Mesenchymal stem cell (in vitro differentiated cells and primary cell): ENCODE results near the gene TARP.

Experiments used
- DNase-seq: peaks from one replicate; pipeline ENCODE4 v3.0.0-alpha.2; 2013
- H2AFZ ChIP-seq: one replicate; pipeline ENCODE4 v1.6.1; 2013; ENCODE audit warnings: low read depth, mild to moderate bottlenecking, control low read depth, inconsistent platforms, low read length, moderate library complexity
- H2AK5ac ChIP-seq: 2 replicates; pipeline ENCODE4 v1.6.1; 2013; ENCODE audit warnings: low read length, moderate library complexity, mild to moderate bottlenecking, inconsistent platforms; ENCODE audit not compliant: severe bottlenecking
- H2BK120ac ChIP-seq: one replicate; pipeline ENCODE4 v1.6.1; 2013; ENCODE audit warnings: low read depth, mild to moderate bottlenecking, inconsistent platforms, low read length, moderate library complexity
- H2BK12ac ChIP-seq, 2 experiments: one replicate each; pipeline ENCODE4 v1.6.1; 2013; ENCODE audit warnings: inconsistent platforms in 2 of 2, low read length in 2 of 2, mild to moderate bottlenecking in 2 of 2, moderate library complexity in 2 of 2, control low read depth in 1 of 2
- H2BK15ac ChIP-seq: one replicate; pipeline ENCODE4 v1.6.1; 2013; ENCODE audit warnings: mild to moderate bottlenecking, low read depth, inconsistent platforms; ENCODE audit not compliant: poor library complexity, severe bottlenecking
- H2BK5ac ChIP-seq: 2 replicates; pipeline ENCODE4 v1.6.1; 2013; ENCODE audit warnings: low read depth, mild to moderate bottlenecking, low read length, control low read depth, inconsistent platforms; ENCODE audit not compliant: poor library complexity, severe bottlenecking
- H3K14ac ChIP-seq, 2 experiments: one replicate each; pipeline ENCODE4 v1.6.1; 2013; ENCODE audit warnings: inconsistent platforms in 2 of 2, low read length in 2 of 2, control low read depth in 1 of 2, mild to moderate bottlenecking in 1 of 2, moderate library complexity in 1 of 2
- H3K18ac ChIP-seq, 2 experiments: one replicate each; pipeline ENCODE4 v1.6.1; 2013; ENCODE audit warnings: inconsistent platforms in 2 of 2, low read length in 2 of 2, control low read depth in 1 of 2, low read depth in 1 of 2, mild to moderate bottlenecking in 1 of 2
- H3K23ac ChIP-seq, 2 experiments: one replicate each; pipeline ENCODE4 v1.6.1; 2013; ENCODE audit warnings: inconsistent platforms in 2 of 2, low read length in 2 of 2, mild to moderate bottlenecking in 2 of 2, moderate library complexity in 2 of 2, control low read depth in 1 of 2
- H3K27ac ChIP-seq: 2 replicates; pipeline ENCODE4 v1.5.1; 2013; ENCODE audit warnings: mild to moderate bottlenecking, moderate library complexity, low read length, control low read depth, inconsistent platforms; ENCODE audit not compliant: poor library complexity, severe bottlenecking
- H3K27me3 ChIP-seq, 2 experiments: 2 replicates each; pipeline versions ENCODE4 v1.6.1 to v1.7.0; 2013; ENCODE audit warnings: low read length in 2 of 2, mild to moderate bottlenecking in 2 of 2, moderate library complexity in 2 of 2, control low read depth in 1 of 2, inconsistent platforms in 1 of 2; ENCODE audit not compliant: control insufficient read depth in 1 of 2, insufficient read depth in 1 of 2
- H3K36me3 ChIP-seq, 2 experiments: 2 replicates each; pipeline versions ENCODE4 v1.6.1 to v1.7.0; 2013; ENCODE audit warnings: low read length in 2 of 2, control low read depth in 1 of 2, inconsistent platforms in 1 of 2, low read depth in 1 of 2, mild to moderate bottlenecking in 1 of 2; ENCODE audit not compliant: insufficient read depth in 2 of 2, control insufficient read depth in 1 of 2
- H3K4ac ChIP-seq, 2 experiments: one replicate each; pipeline ENCODE4 v1.6.1; 2013; ENCODE audit warnings: inconsistent platforms in 2 of 2, low read length in 2 of 2, mild to moderate bottlenecking in 2 of 2, moderate library complexity in 2 of 2, control low read depth in 1 of 2, low read depth in 1 of 2
- H3K4me1 ChIP-seq: 2 replicates; pipeline ENCODE4 v1.6.1; 2013; ENCODE audit warnings: low read depth, low read length, control low read depth; ENCODE audit not compliant: control insufficient read depth, insufficient read depth
- H3K4me2 ChIP-seq: 2 replicates; pipeline ENCODE4 v1.6.1; 2013; ENCODE audit warnings: low read length, mild to moderate bottlenecking, inconsistent platforms; ENCODE audit not compliant: poor library complexity, severe bottlenecking
- H3K4me3 ChIP-seq, 2 experiments: 2 replicates each; pipeline versions ENCODE4 v1.5.1 to v1.7.0; 2013; ENCODE audit warnings: low read length in 2 of 2, mild to moderate bottlenecking in 2 of 2, control low read depth in 1 of 2, low read depth in 1 of 2; ENCODE audit not compliant: insufficient read depth in 1 of 2
- H3K79me1 ChIP-seq: replicated peaks from 2 replicates; pipeline ENCODE4 v1.6.1; 2013; ENCODE audit warnings: mild to moderate bottlenecking, control low read depth, low read length, inconsistent platforms; ENCODE audit not compliant: poor library complexity, severe bottlenecking
- H3K9ac ChIP-seq: 2 replicates; pipeline ENCODE4 v1.7.0; 2013; ENCODE audit warnings: mild to moderate bottlenecking, low read length, moderate library complexity
- H3K9me3 ChIP-seq: 2 replicates; pipeline ENCODE4 v1.7.0; 2013; ENCODE audit warnings: mild to moderate bottlenecking, low read length; ENCODE audit not compliant: control insufficient read depth
- H4K8ac ChIP-seq: one replicate; pipeline ENCODE4 v1.6.1; 2013; ENCODE audit warnings: inconsistent platforms, mild to moderate bottlenecking, low read length, moderate library complexity
- H4K91ac ChIP-seq: one replicate; pipeline ENCODE4 v1.6.1; 2013; ENCODE audit warnings: mild to moderate bottlenecking, low read length, inconsistent platforms
- WGBS: methylation state at CpG from one replicate; pipeline ENCODE4 v1.1.7; 2013; ENCODE audit warnings: mixed read lengths; 5-methylcytosine and 5-hydroxymethylcytosine counted together

The TARP gene

DNA sequence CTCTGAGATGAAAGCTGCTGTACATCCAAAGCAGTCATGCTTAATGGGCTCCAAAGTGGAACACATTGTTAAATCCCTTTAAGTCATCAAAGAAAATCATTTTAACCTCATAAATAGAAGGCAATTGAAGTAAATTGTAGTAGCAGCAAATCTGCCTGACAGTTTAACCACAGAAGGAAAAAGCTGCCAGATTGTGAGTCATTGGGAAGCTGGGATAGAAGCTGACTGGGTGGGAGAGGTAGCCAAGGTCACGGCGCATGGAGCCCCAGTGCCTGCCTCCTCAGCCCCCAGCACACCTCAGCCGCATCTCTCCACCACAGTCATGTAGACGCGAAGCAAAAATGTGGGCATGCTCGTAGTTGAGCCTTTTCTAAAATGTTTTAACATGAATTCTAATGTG, 44.0 kb downstream of the TARP start:
- H3K4me1 ChIP-seq = peaks cover 7% of the 10 kb centered on the region
- H3K14ac ChIP-seq = no peak overlapping the region
- no peak overlapping the region for H4K8ac ChIP-seq
- no peak overlapping the region for H2AK5ac ChIP-seq
- H2BK120ac ChIP-seq = no peak overlapping the region
- H3K4me2 ChIP-seq = no peak overlapping the region
- no peak overlapping the region for H3K4me3 ChIP-seq
- H2AFZ ChIP-seq = no peak overlapping the region
- no peak overlapping the region for H3K27ac ChIP-seq
- no peak overlapping the region for H3K9ac ChIP-seq
- H3K18ac ChIP-seq = no peak overlapping the region
- no peaks in the 10 kb centered on the region for H3K9me3 ChIP-seq
- H3K23ac ChIP-seq = no peak overlapping the region
- no peak overlapping the region for H3K4ac ChIP-seq
- 98% methylated on average over 6 of the region's 6 CpGs for WGBS
- peaks cover 22 to 52% of the 10 kb centered on the region in 2 experiments for H3K36me3 ChIP-seq
- no peak overlapping the region for H4K91ac ChIP-seq
- peaks cover 10% of the 10 kb centered on the region for H3K79me1 ChIP-seq
- DNase-seq = peak; percentile 15
- H3K27me3 ChIP-seq = no peaks in the 10 kb centered on the region
- H2BK15ac ChIP-seq = no peak overlapping the region
- no peak overlapping the region for H2BK5ac ChIP-seq
- H2BK12ac ChIP-seq = no peak overlapping the region

- no peak overlapping the region for H2BK5ac ChIP-seq
- DNase-seq = peak; percentile 18
- no peak overlapping the region for H3K27ac ChIP-seq
- 89% methylated on average over 3 of the region's 5 CpGs for WGBS
- H3K23ac ChIP-seq = no peak overlapping the region
- H2BK12ac ChIP-seq = no peak overlapping the region
- H3K14ac ChIP-seq = no peak overlapping the region
- no peak overlapping the region for H2BK15ac ChIP-seq
- no peak overlapping the region for H3K4me3 ChIP-seq
- no peaks in the 10 kb centered on the region for H3K9me3 ChIP-seq
- H3K4ac ChIP-seq = no peak overlapping the region
- H2BK120ac ChIP-seq = no peak overlapping the region
- H2AFZ ChIP-seq = no peak overlapping the region
- peaks cover 20 to 71% of the 10 kb centered on the region in 2 experiments for H3K36me3 ChIP-seq
- H4K8ac ChIP-seq = no peak overlapping the region
- H3K18ac ChIP-seq = no peak overlapping the region
- H3K4me2 ChIP-seq = no peak overlapping the region
- no peaks in the 10 kb centered on the region for H3K27me3 ChIP-seq
- peaks cover 22% of the 10 kb centered on the region for H3K79me1 ChIP-seq
- H3K4me1 ChIP-seq = peaks cover 5% of the 10 kb centered on the region
- H3K9ac ChIP-seq = peak overlapping the region; percentile 63
- no peak overlapping the region for H2AK5ac ChIP-seq
- no peak overlapping the region for H4K91ac ChIP-seq
Observed at GRCh38 chr7:38224392-38224791, 49.0 kb downstream of the TARP start.

- H3K36me3 ChIP-seq = peaks cover 21 to 71% of the 10 kb centered on the region in 2 experiments
- H3K4ac ChIP-seq = no peak overlapping the region
- no peak overlapping the region for H3K4me3 ChIP-seq
- H2BK120ac ChIP-seq = no peak overlapping the region
- H3K27me3 ChIP-seq = no peaks in the 10 kb centered on the region
- H3K4me1 ChIP-seq = peaks cover 2% of the 10 kb centered on the region
- peaks cover 22% of the 10 kb centered on the region for H3K79me1 ChIP-seq
- no peak overlapping the region for H3K18ac ChIP-seq
- no peak overlapping the region for H3K4me2 ChIP-seq
- no peak overlapping the region for H2AK5ac ChIP-seq
- H3K14ac ChIP-seq = no peak overlapping the region
- no peak for DNase-seq
- H3K9me3 ChIP-seq = no peaks in the 10 kb centered on the region
- H3K23ac ChIP-seq = no peak overlapping the region
- H4K8ac ChIP-seq = no peak overlapping the region
- no peak overlapping the region for H2BK15ac ChIP-seq
- no peak overlapping the region for H2BK12ac ChIP-seq
- WGBS = 97% methylated on average over 1 of the region's 2 CpGs
- H4K91ac ChIP-seq = no peak overlapping the region
- no peak overlapping the region for H2BK5ac ChIP-seq
- H2AFZ ChIP-seq = no peak overlapping the region
- H3K9ac ChIP-seq = no peak overlapping the region
- no peak overlapping the region for H3K27ac ChIP-seq
Observed at GRCh38 chr7:38223306-38223705, 50.1 kb downstream of the TARP start.

- Histone ChIP-seq H3K14ac (no peak overlapping the region), H3K9me3 (no peaks in the 10 kb centered on the region), H3K4ac (no peak overlapping the region), H4K91ac (no peak overlapping the region), H3K9ac (no peak overlapping the region), H3K18ac (no peak overlapping the region), H3K4me3 (no peak overlapping the region), H2BK5ac (no peak overlapping the region), H3K23ac (no peak overlapping the region), H2BK15ac (no peak overlapping the region), H3K36me3 (peaks cover 21 to 75% of the 10 kb centered on the region in 2 experiments), H2BK12ac (no peak overlapping the region), H3K27me3 (no peaks in the 10 kb centered on the region), H3K27ac (no peak overlapping the region), H2AK5ac (no peak overlapping the region), H3K4me2 (no peak overlapping the region), H4K8ac (no peak overlapping the region), H3K4me1 (peaks cover 2% of the 10 kb centered on the region), H2BK120ac (no peak overlapping the region), H3K79me1 (peaks cover 24% of the 10 kb centered on the region), H2AFZ (no peak overlapping the region)
- DNase-seq = peak; percentile 63
- 86% methylated on average over 4 of the region's 5 CpGs for WGBS
Observed at GRCh38 chr7:38222481-38223096, 50.8 kb downstream of the TARP start.
